PC-9 (cell line): ENCODE data around the gene SCN3A.

ENCODE experiments used
- EZH2 ChIP-seq: fragments of 200-600 bp; sonication (generic); IDR thresholded peaks from 2 replicates; pipeline ENCODE4 v1.8.0; 2017; ENCODE audit warnings: antibody characterized with exemption, low read depth
- TF ChIP-seq, protein P1 (sequence below): fragments of 200-600 bp; sonication (generic); conservative IDR thresholded peaks from 2 replicates; pipeline ENCODE4 v1.6.1; 2017; ENCODE audit warnings: mixed run types, antibody characterized with exemption, mild to moderate bottlenecking, moderate library complexity

DNA sequence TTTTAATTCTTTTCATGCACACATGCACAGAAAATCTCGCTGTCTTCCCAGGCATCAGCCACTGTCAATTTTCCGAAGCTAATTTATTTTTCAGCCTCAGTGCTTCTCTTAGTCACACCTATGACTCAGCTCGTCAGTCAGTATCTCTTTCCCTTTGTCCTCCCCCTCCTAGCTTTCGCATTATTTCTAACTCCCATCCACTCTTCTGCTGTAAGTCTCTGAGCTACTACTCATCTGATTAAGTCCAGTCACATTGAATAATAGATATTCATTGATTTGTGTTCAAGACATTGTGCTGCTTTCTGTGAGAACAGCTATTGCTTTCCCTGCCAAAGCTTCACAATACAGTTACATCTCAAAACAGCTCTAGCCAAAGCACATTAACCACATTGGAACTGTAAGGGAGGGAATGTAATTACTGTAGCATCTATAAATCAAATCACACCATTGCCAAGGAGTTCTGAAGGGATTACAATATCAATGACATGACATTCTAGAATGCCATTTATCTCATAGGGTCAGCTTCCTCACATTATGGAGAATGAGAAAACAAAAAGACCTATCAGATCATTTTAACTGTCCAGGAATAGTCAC lies 89.4 kb downstream of the SCN3A start:
- TF ChIP-seq, protein P1, sequence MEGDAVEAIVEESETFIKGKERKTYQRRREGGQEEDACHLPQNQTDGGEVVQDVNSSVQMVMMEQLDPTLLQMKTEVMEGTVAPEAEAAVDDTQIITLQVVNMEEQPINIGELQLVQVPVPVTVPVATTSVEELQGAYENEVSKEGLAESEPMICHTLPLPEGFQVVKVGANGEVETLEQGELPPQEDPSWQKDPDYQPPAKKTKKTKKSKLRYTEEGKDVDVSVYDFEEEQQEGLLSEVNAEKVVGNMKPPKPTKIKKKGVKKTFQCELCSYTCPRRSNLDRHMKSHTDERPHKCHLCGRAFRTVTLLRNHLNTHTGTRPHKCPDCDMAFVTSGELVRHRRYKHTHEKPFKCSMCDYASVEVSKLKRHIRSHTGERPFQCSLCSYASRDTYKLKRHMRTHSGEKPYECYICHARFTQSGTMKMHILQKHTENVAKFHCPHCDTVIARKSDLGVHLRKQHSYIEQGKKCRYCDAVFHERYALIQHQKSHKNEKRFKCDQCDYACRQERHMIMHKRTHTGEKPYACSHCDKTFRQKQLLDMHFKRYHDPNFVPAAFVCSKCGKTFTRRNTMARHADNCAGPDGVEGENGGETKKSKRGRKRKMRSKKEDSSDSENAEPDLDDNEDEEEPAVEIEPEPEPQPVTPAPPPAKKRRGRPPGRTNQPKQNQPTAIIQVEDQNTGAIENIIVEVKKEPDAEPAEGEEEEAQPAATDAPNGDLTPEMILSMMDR, result no peak
- TF ChIP-seq EZH2, result no peak
